Thymus (tissue), 11 donors: ENCODE results near the gene CA9. TPM values are rescaled to one million over a fixed set of nuclear protein-coding genes. Genes with fewer than 3 reads are reported as not detected.

ENCODE experiments used
- DNase-seq, 9 donors: peaks; one replicate each; pipeline ENCODE4 v3.0.0-alpha.2; 2013; ENCODE audit warnings: low spot score in 9 of 9, low read depth in 6 of 9, missing footprints in 1 of 9
- H3K27ac ChIP-seq, 2 donors: one replicate each; pipeline ENCODE4 v1.5.1; 2013; ENCODE audit warnings: control low read depth in 1 of 2, low read depth in 1 of 2, low read length in 1 of 2, mild to moderate bottlenecking in 1 of 2, moderate library complexity in 1 of 2
- H3K27me3 ChIP-seq, 2 donors: one replicate each; pipeline ENCODE4 v1.5.1; 2013; ENCODE audit warnings: low read length in 1 of 2; ENCODE audit not compliant: control insufficient read depth in 2 of 2, insufficient read depth in 1 of 2
- H3K36me3 ChIP-seq, 2 donors: one replicate each; pipeline ENCODE4 v1.5.1; 2013; ENCODE audit warnings: low read length in 1 of 2, mild to moderate bottlenecking in 1 of 2, moderate library complexity in 1 of 2; ENCODE audit not compliant: control insufficient read depth in 2 of 2, insufficient read depth in 2 of 2
- H3K4me1 ChIP-seq, 2 donors: one replicate each; pipeline ENCODE4 v1.5.1; 2013; ENCODE audit warnings: low read length in 2 of 2; ENCODE audit not compliant: control insufficient read depth in 2 of 2, insufficient read depth in 2 of 2
- H3K4me3 ChIP-seq, 2 donors: one replicate each; pipeline ENCODE4 v1.5.1; 2013; ENCODE audit warnings: low read length in 2 of 2, control low read depth in 1 of 2, mild to moderate bottlenecking in 1 of 2
- H3K9me3 ChIP-seq, 2 donors: one replicate each; pipeline ENCODE4 v1.5.1; 2013; ENCODE audit warnings: low read length in 1 of 2, mild to moderate bottlenecking in 1 of 2; ENCODE audit not compliant: control insufficient read depth in 2 of 2, insufficient read depth in 1 of 2
- WGBS: extraction: QIAGEN DNeasy Blood & Tissue Kit; methylation state at CpG from one replicate; pipeline ENCODE4 v1.1.7; 2013; 5-methylcytosine and 5-hydroxymethylcytosine counted together
- polyA plus RNA-seq: library from polyadenylated mRNA; stranded (reverse); fragments of 200-250 nt; gene quantifications from one replicate; pipeline ENCODE4 v1.2.3, GENCODE V29; 2013
- total RNA-seq: library from RNA; stranded (reverse); fragments of 120-200 nt; gene quantifications from one replicate; pipeline ENCODE4 v1.2.4, GENCODE V29; 2013
- donor health status: healthy.

The CA9 gene
- total and polyA plus RNA-seq, 2 donors, result 0.50 to 1.0 TPM

- H3K27me3 ChIP-seq, result no peaks in the 10 kb centered on the region
- H3K36me3 ChIP-seq, result peaks cover 0 to 8% of the 10 kb centered on the region in 2 donors
- peaks cover 47 to 72% of the 10 kb centered on the region in 2 donors for H3K4me1 ChIP-seq
- 65% methylated on average over 26 of the region's 26 CpGs for WGBS
- H3K4me3 ChIP-seq, result peak overlapping the region; percentile 65 to 75
- H3K27ac ChIP-seq, result peak overlapping the region; percentile 98 to 99
- no peaks in the 10 kb centered on the region for H3K9me3 ChIP-seq
- DNase-seq, result peak in 8 of 9 donors; percentile 54 to 88 (median 74)
Measured at GRCh38 chr9:35649431-35650340, 24.0 kb upstream of the CA9 start.

GRCh38 chr9:35650341-35651158, 23.2 kb upstream of the CA9 start, which contains the start of gene SIT1:
SIT1 (minus strand) TSS chr9:35650931; CDS start chr9:35650853, 78 bp downstream.
- peaks cover 0 to 8% of the 10 kb centered on the region in 2 donors for H3K36me3 ChIP-seq
- H3K9me3 ChIP-seq, result no peaks in the 10 kb centered on the region
- WGBS, result 45% methylated on average over 22 of the region's 22 CpGs
- H3K27me3 ChIP-seq, result no peaks in the 10 kb centered on the region
- peaks cover 45 to 65% of the 10 kb centered on the region in 2 donors for H3K4me1 ChIP-seq
- H3K4me3 ChIP-seq, result peak within 1 kb of the TSS; percentile 65 to 75
- H3K27ac ChIP-seq, result peak within 1 kb of the TSS; percentile 98 to 99
- DNase-seq, result peak in 8 of 9 donors; percentile 68 to 92 (median 79)

- peaks cover 0 to 8% of the 10 kb centered on the region in 2 donors for H3K36me3 ChIP-seq
- 96% methylated on average over 7 of the region's 7 CpGs for WGBS
- H3K9me3 ChIP-seq, result no peaks in the 10 kb centered on the region
- H3K4me3 ChIP-seq, result no peak overlapping the region
- H3K4me1 ChIP-seq, result peaks cover 42 to 66% of the 10 kb centered on the region in 2 donors
- DNase-seq, result no peak
- no peaks in the 10 kb centered on the region for H3K27me3 ChIP-seq
- peak overlapping the region in 1 of 2 donors; percentile 11 for H3K27ac ChIP-seq
Measured at GRCh38 chr9:35651956-35652828, 21.5 kb upstream of the CA9 start.

- WGBS, result 97% methylated on average over 8 of the region's 8 CpGs
- H3K4me3 ChIP-seq, result no peak overlapping the region
- no peak overlapping the region for H3K27ac ChIP-seq
- DNase-seq, result no peak
- peaks cover 0 to 8% of the 10 kb centered on the region in 2 donors for H3K36me3 ChIP-seq
- H3K4me1 ChIP-seq, result peaks cover 37 to 66% of the 10 kb centered on the region in 2 donors
- peaks cover 0 to 2% of the 10 kb centered on the region in 2 donors for H3K27me3 ChIP-seq
- H3K9me3 ChIP-seq, result no peaks in the 10 kb centered on the region
Measured at GRCh38 chr9:35652829-35653209, 20.9 kb upstream of the CA9 start.

GRCh38 chr9:35653611-35654010, 20.1 kb upstream of the CA9 start:
- Histone ChIP-seq H3K4me1 (peaks cover 29 to 60% of the 10 kb centered on the region in 2 donors), H3K27me3 (peaks cover 0 to 2% of the 10 kb centered on the region in 2 donors), H3K9me3 (no peaks in the 10 kb centered on the region), H3K4me3 (no peak overlapping the region), H3K27ac (no peak overlapping the region), H3K36me3 (peaks cover 0 to 7% of the 10 kb centered on the region in 2 donors)
- DNase-seq, result no peak
- 93% methylated on average over 2 of the region's 2 CpGs for WGBS

GRCh38 chr9:35656348-35656747, 17.4 kb upstream of the CA9 start:
- Histone ChIP-seq H3K4me1 (peaks cover 40 to 64% of the 10 kb centered on the region in 2 donors), H3K36me3 (peaks cover 14% of the 10 kb centered on the region in 2 donors), H3K27ac (no peak overlapping the region), H3K4me3 (no peak overlapping the region), H3K27me3 (peaks cover 0 to 2% of the 10 kb centered on the region in 2 donors), H3K9me3 (no peaks in the 10 kb centered on the region)
- 79% methylated on average over 17 of the region's 17 CpGs for WGBS
- DNase-seq, result no peak

GRCh38 chr9:35656831-35657545, 16.7 kb upstream of the CA9 start:
- 39% methylated on average over 25 of the region's 25 CpGs for WGBS
- DNase-seq, result peak in 1 of 9 donors; percentile 38
- Histone ChIP-seq H3K9me3 (no peaks in the 10 kb centered on the region), H3K27me3 (peaks cover 0 to 2% of the 10 kb centered on the region in 2 donors), H3K36me3 (peaks cover 15 to 19% of the 10 kb centered on the region in 2 donors), H3K4me1 (peaks cover 41 to 64% of the 10 kb centered on the region in 2 donors), H3K4me3 (peak overlapping the region in 1 of 2 donors; percentile 88), H3K27ac (peak overlapping the region; percentile 81 to 93)
